Right lobe of liver (tissue), 6 donors: ENCODE measurements around the gene SPINDOC. TPM values are rescaled to one million over a fixed set of nuclear protein-coding genes. Genes with fewer than 3 reads are reported as not detected.

Source experiments
- ATAC-seq, 4 donors: fragments of 200-7000 bp; cut with Tn5 transposase; one replicate each; pipeline ENCODE4 v1.9.1; 2020; ENCODE audit warnings: mild to moderate bottlenecking in 4 of 4, moderate library complexity in 4 of 4
- DNase-seq, 3 donors: peaks; one replicate each; pipeline ENCODE4 v3.0.0-alpha.2; 2020
- H3K27ac ChIP-seq, 3 donors: fragments of 200-600 bp; one replicate each; pipeline ENCODE4 v1.8.0; 2022
- H3K27me3 ChIP-seq, 2 donors: fragments of 200-600 bp; one replicate each; pipeline ENCODE4 v1.8.0; 2022
- H3K36me3 ChIP-seq, 4 donors: fragments of 200-600 bp; sonication (generic) in 1 of 4; one replicate each; pipeline versions ENCODE4 v1.5.1 to v1.8.0; 2017 to 2022; ENCODE audit warnings: control low read depth in 1 of 4
- H3K4me1 ChIP-seq, 4 donors: fragments of 200-600 bp; sonication (generic) in 1 of 4; one replicate each; pipeline versions ENCODE4 v1.5.1 to v1.8.0; 2017 to 2022; ENCODE audit warnings: control low read depth in 1 of 4
- H3K4me3 ChIP-seq, 3 donors: fragments of 200-600 bp; one replicate each; pipeline ENCODE4 v1.8.0; 2022
- H3K9me3 ChIP-seq, 4 donors: fragments of 200-600 bp; sonication (generic) in 1 of 4; one replicate each; pipeline versions ENCODE4 v1.5.1 to v1.8.0; 2017 to 2022; ENCODE audit warnings: control low read depth in 1 of 4
- CTCF ChIP-seq, 4 donors: fragments of 200-600 bp in 3 of 4; fragments of 450-650 bp in 1 of 4; IDR thresholded peaks; one replicate each; pipeline versions ENCODE4 v1.5.1 to v1.8.0; 2016 to 2022; ENCODE audit warnings: antibody characterized with exemption in 4 of 4, mild to moderate bottlenecking in 2 of 4
- POLR2A ChIP-seq: fragments of 450-650 bp; IDR thresholded peaks from one replicate; pipeline ENCODE4 v1.6.1; 2017; ENCODE audit warnings: antibody characterized with exemption, mild to moderate bottlenecking
- WGBS: methylation state at CpG from one replicate; pipeline ENCODE4 v1.1.6; 2018; ENCODE audit warnings: low coverage, low lambda C conversion rate; ENCODE audit not compliant: insufficient coverage; ENCODE audit errors: missing lambda C conversion rate; 5-methylcytosine and 5-hydroxymethylcytosine counted together
- intact Hi-C, 2 donors: fragments of 100-400 bp; cut with DNase I; formaldehyde crosslinking; loops; one replicate each; pipeline versions ENCODE4 v1.11.2 to v1.14.1; 2022
- total RNA-seq, 6 experiments: library from RNA; depleted of rRNA in 2 of 6; stranded (reverse); fragments of >200 nt in 2 of 6; fragmentation: NEBNext Ultra II Directional in 3 of 6; extraction: Animal tissue kit (Norgen Biotek cat#: 25700) in 3 of 6; gene quantifications; one replicate each; pipeline versions ENCODE4 v1.1.0 to v1.2.4, GENCODE V29; 2016 to 2023
- donor health status: DM: no; HTN: yes; CAD: no.
- donor health status: DM: no; HTN: no; CAD: no.
- donor health status: DM: no; HTN: no; CAD: no.
- donor health status: DM: no; HTN: yes; CAD: no.
- donor health status: DM: no; HTN: yes; CAD: no.

SPINDOC gene
- total RNA-seq, 6 experiments from 2014 or later: 2.2 to 5.0 (median 2.7) TPM

DNA sequence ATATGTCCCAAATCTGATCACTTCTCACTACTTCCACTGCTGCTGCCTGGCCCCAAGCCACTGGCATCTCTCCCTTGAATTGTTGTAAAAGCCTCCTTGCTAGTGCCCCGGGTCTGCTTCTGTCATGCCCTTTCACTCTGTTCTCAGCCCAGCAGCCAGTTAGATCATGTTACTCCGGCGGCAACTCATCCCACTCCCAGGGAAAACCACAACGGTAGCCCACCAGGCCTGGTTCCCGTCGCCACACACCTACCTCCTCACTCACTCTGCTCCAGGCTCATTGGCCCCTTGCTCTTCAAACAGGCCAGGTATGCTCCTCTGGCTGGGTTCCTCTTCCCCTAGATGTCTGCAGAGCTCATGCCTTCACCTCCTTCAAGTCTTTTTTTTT lies 21.9 kb downstream of the SPINDOC start:
- WGBS: 82% methylated on average over 6 of the region's 6 CpGs
- Histone ChIP-seq H3K27ac (no peak overlapping the region), H3K9me3 (no peaks in the 10 kb centered on the region), H3K27me3 (no peaks in the 10 kb centered on the region), H3K4me1 (peaks cover 0 to 10% (median 5%) of the 10 kb centered on the region in 4 donors), H3K36me3 (no peaks in the 10 kb centered on the region), H3K4me3 (no peak overlapping the region)
- DNase-seq (no peak), ATAC-seq (no peak)
- TF ChIP-seq CTCF (IDR thresholded peaks at IDR 0.05): no peak
- TF ChIP-seq POLR2A: no peak
- intact Hi-C loops: loop anchor here (5.0 to 10.0 kb wide), 3 partner anchors 72 to 112 kb away; no protein-coding TSS in a partner anchor

- TF ChIP-seq POLR2A (no peak), CTCF (IDR thresholded peaks at IDR 0.05) (peak; percentile 77 to 93 (median 84))
- no peak overlapping the region for H3K4me3 ChIP-seq
- ATAC-seq (peak; percentile 38 to 50 (median 44)), DNase-seq (peak; percentile 60 to 83 (median 65))
- no peaks in the 10 kb centered on the region for H3K36me3 ChIP-seq
- H3K27ac ChIP-seq: peak overlapping the region in 2 of 3 donors; percentile 82 to 89
- intact Hi-C loops: loop anchor here (5.0 to 10.0 kb wide), 3 partner anchors 70 to 110 kb away; no protein-coding TSS in a partner anchor
- peaks cover 0 to 23% (median 5%) of the 10 kb centered on the region in 4 donors for H3K4me1 ChIP-seq
- 11% methylated on average over 5 of the region's 5 CpGs for WGBS
- no peaks in the 10 kb centered on the region for H3K9me3 ChIP-seq
- H3K27me3 ChIP-seq: no peaks in the 10 kb centered on the region
Measured at GRCh38 chr11:63837027-63837688, 23.9 kb downstream of the SPINDOC start.

- H3K36me3 ChIP-seq: no peaks in the 10 kb centered on the region
- H3K4me1 ChIP-seq: peaks cover 0 to 28% (median 5%) of the 10 kb centered on the region in 4 donors
- no peak for ATAC-seq
- no peak overlapping the region for H3K4me3 ChIP-seq
- H3K27ac ChIP-seq: peak overlapping the region; percentile 57 to 89 (median 82)
- TF ChIP-seq CTCF (IDR thresholded peaks at IDR 0.05) (no peak), POLR2A (no peak)
- WGBS: 21% methylated on average over 4 of the region's 5 CpGs
- no peak for DNase-seq
- no peaks in the 10 kb centered on the region for H3K9me3 ChIP-seq
- intact Hi-C loops: loop anchor here (5.0 to 10.0 kb wide), 3 partner anchors 70 to 110 kb away; no protein-coding TSS in a partner anchor
- H3K27me3 ChIP-seq: no peaks in the 10 kb centered on the region
Measured at GRCh38 chr11:63837739-63838138, 24.5 kb downstream of the SPINDOC start.

DNA sequence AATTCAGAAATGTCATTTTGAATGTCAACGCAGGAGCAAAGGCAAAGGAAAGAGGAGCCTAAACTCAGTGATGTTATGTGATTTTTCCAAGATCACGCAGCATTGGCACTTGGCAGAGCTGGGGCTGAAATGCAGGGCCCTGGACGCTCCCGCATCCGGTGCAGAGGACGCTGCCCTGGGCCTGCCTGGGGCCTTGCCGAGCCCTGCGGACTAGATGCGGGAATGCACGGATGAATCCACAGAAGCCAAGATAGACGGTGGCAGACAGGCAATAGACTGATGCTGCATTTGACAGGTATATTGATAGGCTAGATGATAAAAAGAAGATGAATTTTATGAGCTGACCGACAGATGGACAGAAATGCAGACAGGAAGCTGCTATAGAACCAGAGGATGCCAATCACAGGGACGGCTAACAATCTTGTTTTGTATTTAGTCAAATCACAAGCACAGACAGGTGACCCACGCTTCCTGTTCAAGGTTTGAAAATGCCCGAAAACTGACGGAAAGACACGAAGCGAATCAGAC lies 25.0 kb downstream of the SPINDOC start:
- no peaks in the 10 kb centered on the region for H3K27me3 ChIP-seq
- intact Hi-C loops: loop anchor here (5.0 to 10.0 kb wide), 3 partner anchors 69 to 109 kb away; no protein-coding TSS in a partner anchor
- WGBS: 2% methylated on average over 12 of the region's 18 CpGs
- TF ChIP-seq POLR2A (no peak), CTCF (IDR thresholded peaks at IDR 0.05) (peak in 1 of 4 donors; percentile 6)
- H3K36me3 ChIP-seq: no peaks in the 10 kb centered on the region
- H3K9me3 ChIP-seq: no peaks in the 10 kb centered on the region
- peak overlapping the region; percentile 2 to 96 (median 78) for H3K4me3 ChIP-seq
- peaks cover 0 to 33% (median 5%) of the 10 kb centered on the region in 4 donors for H3K4me1 ChIP-seq
- ATAC-seq (peak; percentile 1 to 5 (median 1)), DNase-seq (peak; percentile 50 to 70 (median 58))
- peak overlapping the region; percentile 57 to 89 (median 82) for H3K27ac ChIP-seq
